Bronchial epithelial cell (primary cell): ENCODE results near the gene KRI1. TPM values are rescaled to one million over a fixed set of nuclear protein-coding genes. Genes with fewer than 3 reads are reported as not detected.

Experiments used
- DNase-seq: peaks from one replicate; pipeline ENCODE4 v3.0.0-alpha.2; 2010; ENCODE audit warnings: low read depth
- FAIRE-seq: peaks from 2 replicates; lab custom pipeline; 2011; peaks lifted over from hg19 to GRCh38; lab: Jason Lieb, UNC
- H3K27me3 ChIP-seq: 2 replicates; pipeline ENCODE4 v1.5.1; 2011; ENCODE audit warnings: low read length; ENCODE audit not compliant: control insufficient read depth, insufficient read depth
- H3K36me3 ChIP-seq: 2 replicates; pipeline ENCODE4 v1.5.1; 2011; ENCODE audit warnings: low read length; ENCODE audit not compliant: control insufficient read depth, insufficient read depth
- H3K4me3 ChIP-seq: 2 replicates; pipeline ENCODE4 v1.5.1; 2011; ENCODE audit warnings: mild to moderate bottlenecking, low read depth, low read length, control low read depth
- total RNA-seq: library from RNA; depleted of rRNA; stranded (reverse); fragments of >200 nt; gene quantifications from 2 replicates; pipeline ENCODE4 v1.2.1, GENCODE V29; 2014
- TF ChIP-seq, protein P1 (sequence below): IDR thresholded peaks from 2 replicates; pipeline ENCODE4 v1.5.1; 2011; ENCODE audit warnings: mild to moderate bottlenecking, moderate library complexity, low read length, control low read depth, inconsistent platforms; ENCODE audit not compliant: insufficient read depth, severe bottlenecking

Gene KRI1
- total RNA-seq, 1 donor from 2014 or later: 8.2 TPM

DNA sequence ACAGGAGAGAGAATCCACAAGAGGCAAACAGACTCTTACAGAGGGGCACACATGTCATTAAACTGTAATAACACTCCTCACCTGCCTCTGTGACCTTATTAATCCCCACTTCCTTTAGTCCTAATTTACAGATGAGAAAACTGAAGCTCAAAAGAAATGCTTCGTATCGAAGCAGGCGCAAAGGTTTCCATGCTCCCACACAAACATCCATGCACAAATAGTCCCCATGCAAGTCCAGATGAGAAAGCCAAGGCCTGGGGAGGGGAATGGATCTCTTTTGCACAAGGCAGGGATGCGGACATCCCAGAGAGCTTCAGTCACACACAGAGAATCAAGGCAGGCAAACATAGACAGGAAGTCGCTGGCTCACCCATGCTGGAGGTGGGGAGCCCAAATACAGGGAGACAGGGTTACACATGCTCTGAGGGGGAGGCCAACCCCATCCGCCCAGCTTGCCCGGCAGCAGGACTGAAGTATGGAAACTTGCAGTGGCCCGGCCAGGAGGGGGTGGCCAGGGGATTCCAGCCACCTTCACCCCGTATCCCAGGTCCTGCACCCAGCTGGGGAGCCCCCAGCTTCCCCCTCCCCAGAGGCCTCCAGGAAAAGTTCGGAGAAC lies 49.0 kb downstream of the KRI1 start:
- peak; percentile 58 for DNase-seq
- TF ChIP-seq, protein P1, sequence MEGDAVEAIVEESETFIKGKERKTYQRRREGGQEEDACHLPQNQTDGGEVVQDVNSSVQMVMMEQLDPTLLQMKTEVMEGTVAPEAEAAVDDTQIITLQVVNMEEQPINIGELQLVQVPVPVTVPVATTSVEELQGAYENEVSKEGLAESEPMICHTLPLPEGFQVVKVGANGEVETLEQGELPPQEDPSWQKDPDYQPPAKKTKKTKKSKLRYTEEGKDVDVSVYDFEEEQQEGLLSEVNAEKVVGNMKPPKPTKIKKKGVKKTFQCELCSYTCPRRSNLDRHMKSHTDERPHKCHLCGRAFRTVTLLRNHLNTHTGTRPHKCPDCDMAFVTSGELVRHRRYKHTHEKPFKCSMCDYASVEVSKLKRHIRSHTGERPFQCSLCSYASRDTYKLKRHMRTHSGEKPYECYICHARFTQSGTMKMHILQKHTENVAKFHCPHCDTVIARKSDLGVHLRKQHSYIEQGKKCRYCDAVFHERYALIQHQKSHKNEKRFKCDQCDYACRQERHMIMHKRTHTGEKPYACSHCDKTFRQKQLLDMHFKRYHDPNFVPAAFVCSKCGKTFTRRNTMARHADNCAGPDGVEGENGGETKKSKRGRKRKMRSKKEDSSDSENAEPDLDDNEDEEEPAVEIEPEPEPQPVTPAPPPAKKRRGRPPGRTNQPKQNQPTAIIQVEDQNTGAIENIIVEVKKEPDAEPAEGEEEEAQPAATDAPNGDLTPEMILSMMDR: no peak
- peak; percentile 72 for FAIRE-seq
- H3K36me3 ChIP-seq: peaks cover 10% of the 10 kb centered on the region
- H3K4me3 ChIP-seq: peak overlapping the region; percentile 77
- no peaks in the 10 kb centered on the region for H3K27me3 ChIP-seq

DNA sequence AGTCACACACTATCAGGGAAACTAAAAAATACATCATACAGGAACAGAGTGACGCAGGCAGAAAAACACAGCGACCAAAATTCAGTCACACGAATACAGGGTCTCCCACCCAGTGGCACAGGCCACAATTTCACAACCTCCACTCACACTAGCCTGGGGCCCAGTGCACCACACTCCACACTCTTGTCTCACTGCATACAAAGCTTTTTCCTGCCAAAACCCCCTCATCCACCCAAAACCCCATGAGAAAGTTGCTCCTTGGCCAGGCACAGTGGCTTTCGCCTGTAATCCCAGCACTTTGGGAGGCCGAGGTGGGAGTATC lies 49.8 kb downstream of the KRI1 start:
- no peak for FAIRE-seq
- TF ChIP-seq, protein P1: no peak
- H3K4me3 ChIP-seq: peak overlapping the region; percentile 77
- peaks cover 10% of the 10 kb centered on the region for H3K36me3 ChIP-seq
- no peak for DNase-seq
- no peaks in the 10 kb centered on the region for H3K27me3 ChIP-seq

DNA sequence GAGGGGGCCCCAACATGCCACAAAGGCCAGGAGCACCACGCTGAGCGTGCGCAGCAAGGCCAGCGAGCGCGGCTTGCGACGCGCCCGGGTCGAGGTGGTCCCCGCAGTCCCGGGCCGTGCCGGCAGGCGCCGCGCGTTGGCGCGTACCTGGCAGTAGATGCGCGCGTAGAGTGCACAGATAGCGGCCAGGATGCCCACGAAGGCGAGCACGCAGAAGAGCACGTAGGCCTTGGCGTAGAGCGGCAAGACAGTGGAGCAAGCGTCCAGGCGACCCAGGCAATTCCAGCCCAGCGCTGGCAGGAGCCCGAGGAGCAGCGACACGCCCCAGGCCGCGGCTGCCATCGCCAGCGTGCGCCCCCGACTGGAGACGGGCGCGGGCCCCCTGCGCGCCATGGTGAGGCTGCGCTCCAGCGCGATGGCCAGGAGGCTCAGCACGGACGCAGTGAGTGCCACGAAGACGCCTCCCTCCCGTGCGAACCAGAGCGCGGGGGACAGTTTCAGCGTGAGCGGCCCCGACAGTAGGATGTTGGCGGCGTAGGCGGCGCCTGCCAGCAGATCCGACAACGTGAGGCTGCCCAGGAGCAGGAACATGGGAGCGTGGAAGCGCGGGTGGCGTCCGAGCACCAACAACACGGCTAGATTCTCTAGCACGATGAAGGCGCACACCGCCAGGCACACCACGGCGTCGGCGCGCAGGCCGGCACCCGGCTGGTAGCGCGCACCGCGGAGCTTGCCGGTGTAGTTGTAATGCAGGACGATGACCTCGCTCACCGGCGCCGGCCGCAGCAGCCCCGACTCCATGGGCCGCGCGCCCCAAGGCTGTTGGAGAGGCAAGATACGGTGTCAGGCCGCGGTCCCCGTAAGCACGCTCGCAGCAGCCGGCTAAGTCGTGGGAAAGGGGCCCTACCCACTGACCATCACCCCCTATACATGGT lies 51.3 kb downstream of the KRI1 start:
- peaks cover 10% of the 10 kb centered on the region for H3K36me3 ChIP-seq
- no peaks in the 10 kb centered on the region for H3K27me3 ChIP-seq
- TF ChIP-seq, protein P1: no peak
- DNase-seq (no peak), FAIRE-seq (no peak)
- H3K4me3 ChIP-seq: no peak overlapping the region

DNA sequence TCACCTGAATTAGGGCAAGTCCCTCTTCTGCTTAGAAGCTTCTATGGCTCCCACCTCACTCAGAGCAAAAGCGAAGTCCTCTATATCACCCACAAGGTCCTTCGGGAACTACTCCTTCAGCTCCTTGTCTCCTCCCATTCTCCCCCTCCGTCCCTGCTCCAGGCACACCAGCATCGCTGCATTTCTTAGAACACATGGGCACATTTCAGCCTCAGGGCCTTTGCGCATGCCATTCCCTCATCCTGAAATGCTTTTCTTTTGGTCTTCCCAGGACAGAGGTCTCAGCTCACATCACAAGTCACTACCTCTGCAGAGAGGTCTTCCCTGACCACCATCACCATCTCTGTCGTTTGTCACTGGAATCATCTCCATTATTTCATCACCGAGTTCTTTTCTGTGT lies 52.6 kb downstream of the KRI1 start:
- H3K36me3 ChIP-seq: peaks cover 10% of the 10 kb centered on the region
- H3K27me3 ChIP-seq: no peaks in the 10 kb centered on the region
- FAIRE-seq (no peak), DNase-seq (no peak)
- TF ChIP-seq, protein P1: no peak
- no peak overlapping the region for H3K4me3 ChIP-seq

DNA sequence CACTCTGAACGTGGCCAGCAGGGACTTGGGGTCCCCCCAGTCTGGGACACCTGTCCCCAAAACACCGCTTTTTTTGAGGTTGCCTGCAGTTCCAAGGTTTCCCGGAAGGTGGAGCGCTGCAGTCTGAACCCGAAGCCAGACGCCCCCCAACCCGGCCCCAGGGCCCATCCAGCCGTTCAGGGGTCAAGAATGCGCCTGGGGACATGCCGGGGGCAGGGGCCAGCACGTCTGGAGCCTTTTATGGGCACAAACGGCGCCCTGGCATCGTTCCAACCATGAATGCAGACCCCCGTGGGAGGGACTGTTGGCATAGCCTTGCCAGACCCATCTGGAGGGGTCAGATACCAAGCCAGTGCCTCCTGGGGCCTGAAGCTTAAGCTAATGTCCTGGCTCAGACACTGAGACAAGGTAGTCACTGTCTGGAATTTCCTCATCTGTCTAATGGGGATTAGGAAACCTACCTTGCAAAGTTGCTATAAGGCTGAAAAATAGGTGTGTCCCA lies 55.5 kb downstream of the KRI1 start:
- TF ChIP-seq, protein P1: peak; percentile 60
- DNase-seq (peak; percentile 84), FAIRE-seq (no peak)
- no peak overlapping the region for H3K4me3 ChIP-seq
- H3K36me3 ChIP-seq: peaks cover 10% of the 10 kb centered on the region
- H3K27me3 ChIP-seq: no peaks in the 10 kb centered on the region
